ENCODE measurements around the gene CLDN1. TPM values are rescaled to one million over a fixed set of nuclear protein-coding genes. Genes with fewer than 3 reads are reported as not detected.

CLDN1 gene
- total RNA-seq, 4 donors from 2014 or later: 0.25 to 1.00 (median 0.36) TPM; not detected in 1

GRCh38 chr3:190261015-190261414 is 61.2 kb downstream of the CLDN1 start:
- Histone ChIP-seq H3K27ac (no peak overlapping the region), H3K4me1 (no peaks in the 10 kb centered on the region), H3K4me3 (no peak overlapping the region), H3K27me3 (no peaks in the 10 kb centered on the region), H3K9me3 (no peaks in the 10 kb centered on the region), H3K36me3 (no peaks in the 10 kb centered on the region)
- DNase-seq: no peak
- in situ Hi-C loops (cut with MboI; ENCODE audit: low sequenced_read_pairs in 4 of 4): no loop called here
- no peak for TF ChIP-seq POLR2A (IDR thresholded peaks at IDR 0.05)
- TF ChIP-seq CTCF (IDR thresholded peaks at IDR 0.05 in 4 of 5, conservative IDR thresholded peaks at IDR 0.05 in 1 of 5): no peak
- intact Hi-C loops (cut with DNase I; ENCODE audit: low total_unique reads): no loop called here
- ATAC-seq: no peak

- Histone ChIP-seq H3K9me3 (no peaks in the 10 kb centered on the region), H3K36me3 (no peaks in the 10 kb centered on the region), H3K27me3 (no peaks in the 10 kb centered on the region), H3K27ac (no peak overlapping the region), H3K4me3 (no peak overlapping the region), H3K4me1 (no peaks in the 10 kb centered on the region)
- intact Hi-C loops (cut with DNase I; ENCODE audit: low total_unique reads): no loop called here
- ATAC-seq: no peak
- in situ Hi-C loops (cut with MboI; ENCODE audit: low sequenced_read_pairs in 4 of 4): no loop called here
- TF ChIP-seq POLR2A (IDR thresholded peaks at IDR 0.05) (no peak), CTCF (IDR thresholded peaks at IDR 0.05 in 4 of 5, conservative IDR thresholded peaks at IDR 0.05 in 1 of 5) (no peak)
- DNase-seq: no peak
These were observed 61.9 kb downstream of the CLDN1 start for GRCh38 chr3:190260301-190260700.

GRCh38 chr3:190258634-190259033 is 63.6 kb downstream of the CLDN1 start:
- no peak for DNase-seq
- intact Hi-C loops (cut with DNase I; ENCODE audit: low total_unique reads) (no loop called here), in situ Hi-C loops (cut with MboI; ENCODE audit: low sequenced_read_pairs in 4 of 4) (no loop called here)
- Histone ChIP-seq H3K4me1 (no peaks in the 10 kb centered on the region), H3K36me3 (no peaks in the 10 kb centered on the region), H3K4me3 (no peak overlapping the region), H3K27me3 (no peaks in the 10 kb centered on the region), H3K27ac (no peak overlapping the region), H3K9me3 (no peaks in the 10 kb centered on the region)
- TF ChIP-seq POLR2A (IDR thresholded peaks at IDR 0.05): no peak
- no peak for ATAC-seq

Other genes with a start within 250 kb of the CLDN1 start
- 1 to 10 TPM in 1 of 4 donors, under 1 TPM in 3; 0.24 to 4.0 (median 0.90) TPM for gene P3H2, start 201.5 kb downstream of the CLDN1 start, total RNA-seq
- gene CLDN16, start 65.7 kb upstream of the CLDN1 start, total RNA-seq: not detected
- gene TMEM207, start 127.5 kb upstream of the CLDN1 start, total RNA-seq: not detected
- 1 to 10 TPM; 1.1 to 3.3 (median 2.6) TPM for gene IL1RAP, start 191.6 kb upstream of the CLDN1 start, total RNA-seq

Data from gastrocnemius medialis (tissue), 4 donors.